H1 (cell line): Measurements from ENCODE around the gene NMRK1. TPM values are rescaled to one million over a fixed set of nuclear protein-coding genes. Genes with fewer than 3 reads are reported as not detected.

Source experiments
- CTCF ChIA-PET: fragments of 300-600 bp; sonication (Branson Sonifier 250); formaldehyde crosslinking; loops from one replicate; lab custom pipeline; 2021; ENCODE audit not compliant: partially characterized antibody; lab: Charles Lee
- POLR2A ChIA-PET: fragments of 300-600 bp; sonication (Branson Sonifier 250); formaldehyde crosslinking; loops from one replicate; lab custom pipeline; 2021; ENCODE audit warnings: inconsistent platforms; ENCODE audit not compliant: partially characterized antibody; lab: Charles Lee
- DNase-seq, 2 experiments: peaks; one replicate each; pipeline versions ENCODE4 v3.0.0 to v3.0.0-alpha.2; 2010 to 2022; ENCODE audit warnings: low spot score in 2 of 2, low read depth in 1 of 2, mixed read lengths in 1 of 2
- FAIRE-seq: peaks from 2 replicates; lab custom pipeline; 2011; peaks lifted over from hg19 to GRCh38; lab: Jason Lieb, UNC
- H2AFZ ChIP-seq: 2 replicates; pipeline ENCODE4 v1.8.1; 2012; ENCODE audit warnings: low read length, inconsistent platforms
- H2AK5ac ChIP-seq: 2 replicates; pipeline ENCODE4 v1.6.1; 2013; ENCODE audit warnings: low read depth, low read length
- H2BK120ac ChIP-seq: replicated peaks from 2 replicates; pipeline ENCODE3; 2013; ENCODE audit warnings: low read depth, low read length, inconsistent platforms
- H2BK12ac ChIP-seq: 2 replicates; pipeline ENCODE4 v1.6.1; 2013; ENCODE audit warnings: low read depth, low read length
- H2BK15ac ChIP-seq: 2 replicates; pipeline ENCODE4 v1.6.1; 2013; ENCODE audit warnings: low read length
- H2BK20ac ChIP-seq: 2 replicates; pipeline ENCODE4 v1.6.1; 2013; ENCODE audit warnings: low read length
- H2BK5ac ChIP-seq: 2 replicates; pipeline ENCODE4 v1.6.1; 2013; ENCODE audit warnings: low read depth, low read length
- H3K14ac ChIP-seq: 2 replicates; pipeline ENCODE4 v1.6.1; 2013; ENCODE audit warnings: inconsistent platforms; ENCODE audit not compliant: insufficient read length
- H3K18ac ChIP-seq: 2 replicates; pipeline ENCODE4 v1.6.1; 2013; ENCODE audit warnings: low read length; ENCODE audit errors: extremely low read depth
- H3K23ac ChIP-seq: 2 replicates; pipeline ENCODE4 v1.6.1; 2013; ENCODE audit warnings: inconsistent platforms; ENCODE audit not compliant: insufficient read length
- H3K23me2 ChIP-seq: 2 replicates; pipeline ENCODE4 v1.6.1; 2013; ENCODE audit warnings: low read depth, low read length
- H3K27ac ChIP-seq: 2 replicates; pipeline ENCODE4 v1.6.1; 2011; ENCODE audit warnings: low read depth, low read length, inconsistent platforms
- H3K27me3 ChIP-seq, 4 experiments: replicated peaks in 1 of 4; 1 replicate in 1 of 4; 2 replicates in 3 of 4; pipeline versions ENCODE4 v1.6.1 to v1.8.1; 2011 to 2013; ENCODE audit warnings: low read length in 3 of 4, mild to moderate bottlenecking in 3 of 4, inconsistent platforms in 2 of 4, mixed read lengths in 2 of 4, moderate library complexity in 1 of 4; ENCODE audit not compliant: control insufficient read depth in 3 of 4, insufficient read depth in 3 of 4; ENCODE audit errors: extremely low read depth in 1 of 4
- H3K36me3 ChIP-seq, 4 experiments: 2 replicates each; pipeline versions ENCODE4 v1.6.1 to v1.8.1; 2011 to 2013; ENCODE audit warnings: mild to moderate bottlenecking in 4 of 4, low read length in 3 of 4, moderate library complexity in 2 of 4, control low read depth in 1 of 4, inconsistent platforms in 1 of 4; ENCODE audit not compliant: insufficient read depth in 4 of 4, control insufficient read depth in 2 of 4
- H3K4ac ChIP-seq: replicated peaks from 2 replicates; pipeline ENCODE3; 2013; ENCODE audit warnings: low read length, low read depth, mixed read lengths, inconsistent platforms; ENCODE audit not compliant: insufficient read length
- H3K4me1 ChIP-seq, 4 experiments: replicated peaks in 1 of 4; 1 replicate in 1 of 4; 2 replicates in 3 of 4; pipeline versions ENCODE4 v1.6.1 to v1.8.1; 2011 to 2013; ENCODE audit warnings: low read length in 3 of 4, inconsistent platforms in 2 of 4, mixed read lengths in 1 of 4; ENCODE audit not compliant: insufficient read depth in 4 of 4, control insufficient read depth in 3 of 4
- H3K4me2 ChIP-seq, 2 experiments: 2 replicates each; pipeline versions ENCODE4 v1.6.1 to v1.8.1; 2011 to 2013; ENCODE audit warnings: low read depth in 2 of 2, low read length in 2 of 2, control low read depth in 1 of 2, inconsistent platforms in 1 of 2, mild to moderate bottlenecking in 1 of 2; ENCODE audit not compliant: insufficient read depth in 1 of 2
- H3K4me3 ChIP-seq, 4 experiments: fragments of 200-600, 300-600 bp in 1 of 4; sonication (generic), shearing (Covaris generic), sonication (Bioruptor Twin) in 1 of 4; 2 replicates each; pipeline versions ENCODE4 v1.5.1 to v1.8.1; 2011 to 2016; ENCODE audit warnings: low read length in 4 of 4, low read depth in 3 of 4, control low read depth in 2 of 4, inconsistent platforms in 2 of 4, mild to moderate bottlenecking in 2 of 4, mixed read lengths in 1 of 4, moderate library complexity in 1 of 4; ENCODE audit not compliant: insufficient read depth in 2 of 4; ENCODE audit errors: extremely low read depth in 1 of 4
- H3K56ac ChIP-seq: replicated peaks from 2 replicates; pipeline ENCODE3; 2013; ENCODE audit warnings: low read depth, mild to moderate bottlenecking, mixed read lengths, low read length, inconsistent platforms; ENCODE audit not compliant: insufficient read length
- H3K79me1 ChIP-seq: 2 replicates; pipeline ENCODE4 v1.6.1; 2013; ENCODE audit warnings: low read depth, low read length, control low read depth
- H3K79me2 ChIP-seq, 2 experiments: 2 replicates each; pipeline versions ENCODE4 v1.6.1 to v1.8.1; 2012 to 2013; ENCODE audit warnings: low read length in 2 of 2, mild to moderate bottlenecking in 2 of 2, inconsistent platforms in 1 of 2; ENCODE audit not compliant: insufficient read depth in 2 of 2, control insufficient read depth in 1 of 2
- H3K9ac ChIP-seq, 4 experiments: replicated peaks in 1 of 4; 1 replicate in 1 of 4; 2 replicates in 3 of 4; pipeline versions ENCODE4 v1.6.1 to v1.8.1; 2011 to 2013; ENCODE audit warnings: low read depth in 3 of 4, low read length in 3 of 4, control low read depth in 2 of 4, mild to moderate bottlenecking in 2 of 4, moderate library complexity in 2 of 4, inconsistent platforms in 1 of 4; ENCODE audit errors: extremely low read depth in 1 of 4
- H3K9me3 ChIP-seq, 2 experiments: 2 replicates each; pipeline versions ENCODE4 v1.6.1 to v1.8.1; 2012 to 2013; ENCODE audit warnings: mild to moderate bottlenecking in 2 of 2, moderate library complexity in 2 of 2, control low read depth in 1 of 2, inconsistent platforms in 1 of 2, low read depth in 1 of 2, low read length in 1 of 2, mixed read lengths in 1 of 2; ENCODE audit not compliant: insufficient read depth in 2 of 2
- H4K20me1 ChIP-seq, 2 experiments: replicated peaks in 1 of 2; 2 replicates each; pipeline versions ENCODE3 to v1.8.1; 2011 to 2013; ENCODE audit warnings: inconsistent platforms in 2 of 2, low read length in 2 of 2, mild to moderate bottlenecking in 1 of 2; ENCODE audit not compliant: insufficient read depth in 2 of 2, control insufficient read depth in 1 of 2
- H4K5ac ChIP-seq: 2 replicates; pipeline ENCODE4 v1.6.1; 2013; ENCODE audit warnings: low read length, low read depth, mixed read lengths, inconsistent platforms; ENCODE audit not compliant: insufficient read length
- H4K8ac ChIP-seq: 2 replicates; pipeline ENCODE4 v1.8.0; 2013; ENCODE audit warnings: mild to moderate bottlenecking, moderate library complexity, low read length, inconsistent platforms; ENCODE audit not compliant: insufficient read depth; ENCODE audit errors: extremely low read depth
- H4K91ac ChIP-seq: replicated peaks from 2 replicates; pipeline ENCODE3; 2013; ENCODE audit warnings: low read length, mixed read lengths, inconsistent platforms; ENCODE audit not compliant: insufficient read length
- ASH2L ChIP-seq: fragments of 200-600, 300-600 bp; sonication (generic); IDR thresholded peaks from one replicate; pipeline ENCODE4 v1.7.1; 2017; ENCODE audit warnings: low read length
- BRCA1 ChIP-seq: IDR thresholded peaks from 2 replicates; pipeline ENCODE4 v1.6.1; 2012; ENCODE audit warnings: low read depth, low read length, improper control_type of control experiment
- CTBP2 ChIP-seq: IDR thresholded peaks from 2 replicates; pipeline ENCODE4 v1.7.0; 2011; ENCODE audit warnings: borderline replicate concordance, mild to moderate bottlenecking, moderate library complexity, mixed read lengths, low read length; ENCODE audit not compliant: insufficient read depth, insufficient read length
- EGR1 ChIP-seq: IDR thresholded peaks from 2 replicates; pipeline ENCODE4 v1.6.1; 2011; ENCODE audit warnings: low read depth, low read length, borderline replicate concordance
- MAFK ChIP-seq: IDR thresholded peaks from 2 replicates; pipeline ENCODE4 v1.6.1; 2012; ENCODE audit warnings: low read depth, mild to moderate bottlenecking, improper control_type of control experiment, low read length
- POU5F1 ChIP-seq: IDR thresholded peaks from 2 replicates; pipeline ENCODE4 v1.6.1; 2011; ENCODE audit warnings: low read depth, mild to moderate bottlenecking, low read length, moderate library complexity
- RAD21 ChIP-seq, 2 experiments: IDR thresholded peaks in 1 of 2; conservative IDR thresholded peaks in 1 of 2; 2 replicates each; pipeline ENCODE4 v1.6.1; 2011; ENCODE audit warnings: low read depth in 2 of 2, low read length in 2 of 2, improper control_type of control experiment in 1 of 2, inconsistent platforms in 1 of 2, mild to moderate bottlenecking in 1 of 2, moderate library complexity in 1 of 2
- RXRA ChIP-seq: IDR thresholded peaks from 2 replicates; pipeline ENCODE4 v1.6.1; 2011; ENCODE audit warnings: low read depth, mild to moderate bottlenecking, low read length, moderate library complexity; ENCODE audit not compliant: insufficient read depth
- SAP30 ChIP-seq: fragments of 300-600 bp; sonication (generic); IDR thresholded peaks from 2 replicates; pipeline ENCODE4 v1.7.1; 2012; ENCODE audit warnings: low read length, moderate library complexity, mild to moderate bottlenecking, inconsistent platforms; ENCODE audit not compliant: insufficient read depth, insufficient replicate concordance
- SUZ12 ChIP-seq: fragments of 200-600 bp; sonication (generic); IDR thresholded peaks from 2 replicates; pipeline ENCODE4 v1.6.1; 2012; ENCODE audit warnings: mild to moderate bottlenecking, inconsistent platforms, low read length, moderate library complexity, mixed read lengths
- WGBS, 2 experiments: shearing (Covaris generic) in 1 of 2; methylation state at CpG; one replicate each; pipeline versions ENCODE4 v1.1.6 to v1.1.7; 2013 to 2015; ENCODE audit warnings: low lambda C conversion rate in 2 of 2, mixed read lengths in 2 of 2, inconsistent platforms in 1 of 2, low coverage in 1 of 2, missing lambda C conversion rate in 1 of 2; ENCODE audit not compliant: insufficient replicate concordance in 2 of 2, insufficient coverage in 1 of 2, insufficient read length in 1 of 2; ENCODE audit errors: extremely low coverage in 1 of 2, missing lambda C conversion rate in 1 of 2; 5-methylcytosine and 5-hydroxymethylcytosine counted together
- polyA plus RNA-seq, 7 experiments: library from polyadenylated mRNA; depleted of rRNA in 3 of 7; stranded (reverse) in 5 of 7; unstranded in 2 of 7; fragments of >200 nt in 5 of 7; fragments of 200-250 nt in 2 of 7; gene quantifications; 1 replicate in 5 of 7; 2 replicates in 1 of 7; 4 replicates in 1 of 7; pipeline versions ENCODE4 v1.2.1 to v1.2.3, GENCODE V29; 2011 to 2013; ENCODE audit warnings: missing spikeins in 2 of 7, mixed read lengths in 2 of 7
- total RNA-seq: library from RNA; stranded (reverse); fragmentation: NEBNext Ultra II Directional; extraction: Animal tissue kit (Norgen Biotek cat#: 25700); gene quantifications from 2 replicates; pipeline ENCODE4 v1.2.1, GENCODE V29; 2021

Gene NMRK1
- total and polyA plus RNA-seq, 2 of the 8 experiments (the other 6 are each of a cell fraction or from before 2014, with no cell fraction given) = 5.8 to 8.1 TPM

DNA sequence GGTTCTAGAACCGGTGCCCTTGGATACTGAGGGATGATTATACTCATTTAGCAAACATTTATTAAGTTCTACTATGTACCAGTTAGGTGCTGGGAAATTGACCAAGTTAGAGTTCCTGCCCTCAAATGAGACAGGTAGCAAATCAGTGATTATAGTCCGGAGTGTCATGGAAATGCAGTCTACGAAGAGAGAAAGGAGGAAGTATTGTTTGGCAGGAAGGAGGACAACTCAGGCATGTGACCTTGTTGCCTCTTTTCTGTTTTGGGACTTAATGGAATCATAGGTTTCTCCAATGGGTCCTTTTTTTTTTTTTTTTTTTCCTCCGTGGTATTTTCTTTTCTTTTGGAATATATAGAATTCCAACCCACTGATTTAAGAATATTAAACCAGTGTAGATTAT is 28.4 kb upstream of the NMRK1 start:
- no peaks in the 10 kb centered on the region for H3K79me2 ChIP-seq
- H4K91ac ChIP-seq = no peak overlapping the region
- no peaks in the 10 kb centered on the region for H3K36me3 ChIP-seq
- H2BK120ac ChIP-seq = no peak overlapping the region
- WGBS, 2 experiments = 81% methylated on average over 4 of the region's 4 CpGs; no CpG with 5 or more reads in 1 of the 2 experiments
- H3K9me3 ChIP-seq = no peaks in the 10 kb centered on the region
- no peak overlapping the region for H3K14ac ChIP-seq
- H3K27me3 ChIP-seq = no peaks in the 10 kb centered on the region
- H3K27ac ChIP-seq = no peak overlapping the region
- no peak overlapping the region for H2AFZ ChIP-seq
- H3K23ac ChIP-seq = no peak overlapping the region
- H2BK15ac ChIP-seq = no peak overlapping the region
- H3K4me3 ChIP-seq = no peak overlapping the region
- H3K9ac ChIP-seq = no peak overlapping the region
- H3K4me1 ChIP-seq = no peaks in the 10 kb centered on the region; a peak in 1 of 7 replicates
- H4K8ac ChIP-seq = no peak overlapping the region
- ChIA-PET POLR2A (no interaction called here), CTCF (no interaction called here)
- FAIRE-seq = no peak
- no peak overlapping the region for H2BK20ac ChIP-seq
- H3K56ac ChIP-seq = no peak overlapping the region
- H4K5ac ChIP-seq = no peak overlapping the region
- H3K4ac ChIP-seq = no peak overlapping the region
- no peak overlapping the region for H2BK12ac ChIP-seq
- H4K20me1 ChIP-seq = no peaks in the 10 kb centered on the region
- no peak overlapping the region for H2AK5ac ChIP-seq
- DNase-seq = no peak
- no peak overlapping the region for H3K18ac ChIP-seq
- no peak for TF ChIP-seq CTBP2
- TF ChIP-seq RXRA = no peak
- TF ChIP-seq POU5F1 = no peak
- no peak for TF ChIP-seq MAFK
- TF ChIP-seq ASH2L = no peak
- TF ChIP-seq RAD21 (IDR thresholded peaks at IDR 0.05 in 1 of 2, conservative IDR thresholded peaks at IDR 0.05 in 1 of 2; ENCODE audit: low read depth in 2 of 2, low read length in 2 of 2) = no peak
- TF ChIP-seq BRCA1 = no peak
- TF ChIP-seq SAP30 = no peak
- TF ChIP-seq EGR1 = no peak
- no peak for TF ChIP-seq SUZ12
- H2BK5ac ChIP-seq = no peak overlapping the region
- H3K23me2 ChIP-seq = no peaks in the 10 kb centered on the region
- no peaks in the 10 kb centered on the region for H3K79me1 ChIP-seq
- H3K4me2 ChIP-seq = no peak overlapping the region
